Measurements from ENCODE around the gene PHF3.

- TF ChIP-seq, protein P1, sequence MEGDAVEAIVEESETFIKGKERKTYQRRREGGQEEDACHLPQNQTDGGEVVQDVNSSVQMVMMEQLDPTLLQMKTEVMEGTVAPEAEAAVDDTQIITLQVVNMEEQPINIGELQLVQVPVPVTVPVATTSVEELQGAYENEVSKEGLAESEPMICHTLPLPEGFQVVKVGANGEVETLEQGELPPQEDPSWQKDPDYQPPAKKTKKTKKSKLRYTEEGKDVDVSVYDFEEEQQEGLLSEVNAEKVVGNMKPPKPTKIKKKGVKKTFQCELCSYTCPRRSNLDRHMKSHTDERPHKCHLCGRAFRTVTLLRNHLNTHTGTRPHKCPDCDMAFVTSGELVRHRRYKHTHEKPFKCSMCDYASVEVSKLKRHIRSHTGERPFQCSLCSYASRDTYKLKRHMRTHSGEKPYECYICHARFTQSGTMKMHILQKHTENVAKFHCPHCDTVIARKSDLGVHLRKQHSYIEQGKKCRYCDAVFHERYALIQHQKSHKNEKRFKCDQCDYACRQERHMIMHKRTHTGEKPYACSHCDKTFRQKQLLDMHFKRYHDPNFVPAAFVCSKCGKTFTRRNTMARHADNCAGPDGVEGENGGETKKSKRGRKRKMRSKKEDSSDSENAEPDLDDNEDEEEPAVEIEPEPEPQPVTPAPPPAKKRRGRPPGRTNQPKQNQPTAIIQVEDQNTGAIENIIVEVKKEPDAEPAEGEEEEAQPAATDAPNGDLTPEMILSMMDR (IDR thresholded peaks at IDR 0.05; ENCODE audit: low read depth, low read length, poor library complexity, severe bottlenecking): no peak
- TF ChIP-seq EZH2phosphoT487 (IDR thresholded peaks at IDR 0.05; ENCODE audit: borderline replicate concordance, low read length): no peak
Observed at GRCh38 chr6:63597141-63598048, 38.2 kb upstream of the PHF3 start.

Data from DOHH2 (cell line).